ENCODE measurements around the gene DTX1.

- TF ChIP-seq POLR2AphosphoS5 (IDR thresholded peaks at IDR 0.05; ENCODE audit: low read depth, low read length) (no peak), CTCF (IDR thresholded peaks at IDR 0.05) (no peak), SIN3A (IDR thresholded peaks at IDR 0.05; ENCODE audit: borderline replicate concordance, insufficient read depth, low read depth, low read length) (no peak)
Observed at GRCh38 chr12:113089839-113090238, 33.3 kb downstream of the DTX1 start.
